Esophagus (tissue), 2 donors: ENCODE data around the gene CSRNP2. TPM values are rescaled to one million over a fixed set of nuclear protein-coding genes. Genes with fewer than 3 reads are reported as not detected.
"Not testable (repeated sequence)": the region's sequence is repeated elsewhere in the genome, so short reads cannot be mapped to it uniquely, and the experiment has no call there.

Experiments used
- H3K27ac ChIP-seq, 2 donors: one replicate each; pipeline ENCODE4 v1.5.1; 2013; ENCODE audit warnings: low read depth in 2 of 2, mild to moderate bottlenecking in 2 of 2, inconsistent platforms in 1 of 2, low read length in 1 of 2, moderate library complexity in 1 of 2
- H3K27me3 ChIP-seq, 2 donors: one replicate each; pipeline ENCODE4 v1.6.1; 2013; ENCODE audit warnings: low read length in 2 of 2, control low read depth in 1 of 2, mild to moderate bottlenecking in 1 of 2; ENCODE audit not compliant: insufficient read depth in 2 of 2, control insufficient read depth in 1 of 2
- H3K36me3 ChIP-seq, 2 donors: one replicate each; pipeline ENCODE4 v1.6.1; 2013; ENCODE audit warnings: low read length in 1 of 2; ENCODE audit not compliant: control insufficient read depth in 2 of 2, insufficient read depth in 2 of 2
- H3K4me1 ChIP-seq, 2 donors: one replicate each; pipeline ENCODE4 v1.6.1; 2013; ENCODE audit warnings: low read length in 1 of 2; ENCODE audit not compliant: control insufficient read depth in 2 of 2, insufficient read depth in 2 of 2
- H3K4me3 ChIP-seq, 2 donors: one replicate each; pipeline ENCODE4 v1.5.1; 2013; ENCODE audit warnings: low read length in 2 of 2, mild to moderate bottlenecking in 2 of 2, low read depth in 1 of 2, moderate library complexity in 1 of 2
- H3K9me3 ChIP-seq, 2 donors: one replicate each; pipeline ENCODE4 v1.6.1; 2013; ENCODE audit warnings: mild to moderate bottlenecking in 2 of 2, low read depth in 1 of 2, low read length in 1 of 2, moderate library complexity in 1 of 2; ENCODE audit not compliant: control insufficient read depth in 2 of 2, insufficient read depth in 1 of 2
- WGBS, 2 donors: extraction: QIAGEN DNeasy Blood & Tissue Kit; methylation state at CpG; one replicate each; pipeline ENCODE4 v1.1.7; 2013; 5-methylcytosine and 5-hydroxymethylcytosine counted together
- polyA plus RNA-seq, 2 donors: library from polyadenylated mRNA; stranded (reverse); fragments of 200-250 nt; gene quantifications; one replicate each; pipeline ENCODE4 v1.2.3, GENCODE V29; 2013
- donor health status: healthy with polysubstance abuse.
- donor health status: Bipolar disorder and iron deficiency.

Gene CSRNP2
- polyA plus RNA-seq, 2 donors: 4.8 to 7.3 TPM

- Histone ChIP-seq H3K36me3 (no peaks in the 10 kb centered on the region), H3K27me3 (no peaks in the 10 kb centered on the region), H3K27ac (no peak overlapping the region), H3K9me3 (no peaks in the 10 kb centered on the region), H3K4me3 (no peak overlapping the region), H3K4me1 (no peaks in the 10 kb centered on the region)
- 38 to 50% methylated on average over 1 of the region's 1 CpG for WGBS, 2 donors
Observed at GRCh38 chr12:51021694-51022093, 61.7 kb downstream of the CSRNP2 start.

GRCh38 chr12:51020448-51021182 lies 62.8 kb downstream of the CSRNP2 start:
- H3K27me3 ChIP-seq: no peaks in the 10 kb centered on the region
- H3K9me3 ChIP-seq: no peaks in the 10 kb centered on the region
- WGBS, 2 donors: 84 to 90% methylated on average over 7 of the region's 7 CpGs
- no peaks in the 10 kb centered on the region for H3K4me1 ChIP-seq
- no peaks in the 10 kb centered on the region for H3K36me3 ChIP-seq
- no peak overlapping the region for H3K4me3 ChIP-seq
- H3K27ac ChIP-seq: no peak overlapping the region

- no peaks in the 10 kb centered on the region for H3K4me1 ChIP-seq
- H3K9me3 ChIP-seq: no peaks in the 10 kb centered on the region
- no peak overlapping the region for H3K27ac ChIP-seq
- no peak overlapping the region for H3K4me3 ChIP-seq
- H3K27me3 ChIP-seq: no peaks in the 10 kb centered on the region
- H3K36me3 ChIP-seq: no peaks in the 10 kb centered on the region
- WGBS, 2 donors: 83 to 93% methylated on average over 2 of the region's 2 CpGs
Observed at GRCh38 chr12:51019927-51020326, 63.5 kb downstream of the CSRNP2 start.

- H3K36me3 ChIP-seq: no peaks in the 10 kb centered on the region
- no peak overlapping the region for H3K27ac ChIP-seq
- no peak overlapping the region for H3K4me3 ChIP-seq
- WGBS, 2 donors: 89 to 90% methylated on average over 2 of the region's 2 CpGs
- H3K27me3 ChIP-seq: no peaks in the 10 kb centered on the region
- no peaks in the 10 kb centered on the region for H3K9me3 ChIP-seq
- no peaks in the 10 kb centered on the region for H3K4me1 ChIP-seq
Observed at GRCh38 chr12:51018956-51019355, 64.4 kb downstream of the CSRNP2 start.

GRCh38 chr12:51017452-51017851 lies 65.9 kb downstream of the CSRNP2 start:
- Histone ChIP-seq H3K27ac (no peak overlapping the region), H3K36me3 (no peaks in the 10 kb centered on the region), H3K4me1 (no peaks in the 10 kb centered on the region), H3K9me3 (no peaks in the 10 kb centered on the region), H3K4me3 (no peak overlapping the region), H3K27me3 (no peaks in the 10 kb centered on the region)

GRCh38 chr12:51014467-51014866 lies 68.9 kb downstream of the CSRNP2 start:
- WGBS, 2 donors: 86 to 90% methylated on average over 9 of the region's 9 CpGs
- H3K4me1 ChIP-seq, H3K9me3 ChIP-seq, H3K4me3 ChIP-seq, H3K27ac ChIP-seq, H3K36me3 ChIP-seq, H3K27me3 ChIP-seq: not testable (repeated sequence)

- no peak overlapping the region for H3K27ac ChIP-seq
Observed at GRCh38 chr12:51013441-51013840, 70.0 kb downstream of the CSRNP2 start.

GRCh38 chr12:51012570-51013236 lies 70.7 kb downstream of the CSRNP2 start:
- no peaks in the 10 kb centered on the region for H3K27me3 ChIP-seq
- H3K36me3 ChIP-seq: no peaks in the 10 kb centered on the region
- WGBS, 2 donors: 80 to 84% methylated on average over 5 of the region's 5 CpGs
- H3K4me1 ChIP-seq: no peaks in the 10 kb centered on the region
- no peak overlapping the region for H3K4me3 ChIP-seq
- H3K27ac ChIP-seq: no peak overlapping the region
- H3K9me3 ChIP-seq: no peaks in the 10 kb centered on the region

More at GRCh38 chr12:51013441-51013840, 70.0 kb downstream of the CSRNP2 start:
- no peak overlapping the region for H3K4me3 ChIP-seq
- no peaks in the 10 kb centered on the region for H3K27me3 ChIP-seq
- no peaks in the 10 kb centered on the region for H3K9me3 ChIP-seq
- H3K36me3 ChIP-seq: no peaks in the 10 kb centered on the region
- WGBS, 2 donors: 75 to 81% methylated on average over 7 of the region's 7 CpGs
- no peaks in the 10 kb centered on the region for H3K4me1 ChIP-seq

- Histone ChIP-seq H3K27ac (no peak overlapping the region), H3K36me3 (no peaks in the 10 kb centered on the region), H3K4me3 (no peak overlapping the region), H3K27me3 (no peaks in the 10 kb centered on the region), H3K4me1 (no peaks in the 10 kb centered on the region), H3K9me3 (no peaks in the 10 kb centered on the region)
- 41 to 56% methylated on average over 4 of the region's 4 CpGs for WGBS, 2 donors
Observed at GRCh38 chr12:51011955-51012354, 71.4 kb downstream of the CSRNP2 start.
